GM18498 (cell line): ENCODE measurements around the gene PDE4B.
A peak's percentile ranks its signal among the peaks of the same experiment; 100 is the strongest.

Experiments
- ATAC-seq: cut with Tn5 transposase; IDR thresholded peaks from one replicate; pipeline ENCODE4 v1.9.1; 2021; ENCODE audit warnings: mild to moderate bottlenecking, moderate library complexity; ENCODE audit not compliant: unreplicated experiment

Gene PDE4B

DNA sequence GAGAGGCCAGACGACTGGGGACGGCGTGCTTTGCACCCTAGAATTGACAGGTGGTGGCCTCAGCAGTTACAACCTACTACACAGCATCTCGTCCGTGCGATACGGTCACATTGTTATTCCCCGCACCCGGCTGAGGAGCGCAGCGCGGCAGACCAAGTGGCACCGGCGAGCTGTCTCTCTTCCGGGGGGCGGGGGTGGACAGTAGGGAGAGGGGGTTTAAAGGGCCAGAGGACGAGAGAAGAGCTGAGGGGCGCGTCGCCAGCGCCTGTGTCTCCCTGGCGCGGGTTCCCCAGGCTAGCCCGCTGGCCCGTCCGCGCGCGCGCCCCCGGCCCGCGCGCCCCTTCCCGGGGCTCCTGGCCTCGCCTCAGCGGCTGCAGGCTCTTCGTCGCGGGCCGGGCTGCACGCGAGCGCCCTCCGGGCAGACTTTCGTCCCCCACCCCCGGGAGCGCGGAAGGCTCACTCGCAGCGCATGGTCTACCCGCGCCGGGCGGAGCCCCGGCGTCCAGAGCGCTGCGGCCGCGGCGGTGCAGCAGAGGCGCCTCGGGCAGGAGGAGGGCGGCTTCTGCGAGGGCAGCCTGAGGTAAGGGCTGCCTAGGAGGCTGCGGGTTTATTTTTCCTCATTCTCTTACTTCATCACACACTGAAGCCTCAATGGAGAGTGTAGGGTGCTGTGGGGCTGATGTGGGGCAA lies at the start of gene PDE4B:
PDE4B (plus strand) TSS at position 227 of the 690 bp plus-strand sequence.
- ATAC-seq, result no peak

DNA sequence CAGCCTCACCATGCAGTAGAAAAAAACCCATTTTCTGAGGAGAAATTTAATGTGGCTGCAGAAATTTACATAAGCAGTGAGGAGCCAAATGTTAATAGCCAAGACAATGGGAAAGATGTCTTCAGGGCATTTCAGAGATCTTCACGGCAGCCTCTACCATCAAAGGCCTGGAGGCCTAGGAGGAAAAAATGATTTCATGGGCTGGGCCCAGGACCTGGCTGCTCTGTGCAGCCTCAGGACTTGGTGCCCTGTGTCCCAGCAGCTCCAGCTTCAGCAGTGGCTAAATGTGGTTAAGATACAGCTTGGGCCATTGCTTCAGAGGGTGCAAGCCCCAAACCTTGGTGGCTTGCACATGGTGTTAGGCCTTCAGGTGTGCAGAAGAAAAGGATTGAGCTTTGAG lies 48.0 kb upstream of the PDE4B start:
- ATAC-seq, result no peak

DNA sequence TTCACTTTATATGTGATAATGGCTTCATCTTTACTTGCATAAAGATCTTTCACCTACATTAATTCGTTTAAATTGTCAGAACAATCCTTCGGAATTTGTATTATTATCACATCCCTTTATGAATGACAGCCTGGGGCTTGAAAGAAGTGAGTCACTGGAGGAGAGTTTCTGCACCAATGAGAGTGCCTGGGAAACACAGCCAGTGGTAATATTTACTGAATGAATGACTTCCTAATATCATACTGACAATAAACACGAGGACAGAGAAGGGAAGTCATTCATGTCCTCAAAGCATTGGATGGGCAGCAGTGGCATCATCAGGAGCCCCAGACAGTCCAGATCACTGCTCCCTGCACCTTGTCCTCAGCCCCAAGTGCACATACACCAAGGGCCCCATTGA lies 40.7 kb upstream of the PDE4B start:
- ATAC-seq, result no peak

DNA sequence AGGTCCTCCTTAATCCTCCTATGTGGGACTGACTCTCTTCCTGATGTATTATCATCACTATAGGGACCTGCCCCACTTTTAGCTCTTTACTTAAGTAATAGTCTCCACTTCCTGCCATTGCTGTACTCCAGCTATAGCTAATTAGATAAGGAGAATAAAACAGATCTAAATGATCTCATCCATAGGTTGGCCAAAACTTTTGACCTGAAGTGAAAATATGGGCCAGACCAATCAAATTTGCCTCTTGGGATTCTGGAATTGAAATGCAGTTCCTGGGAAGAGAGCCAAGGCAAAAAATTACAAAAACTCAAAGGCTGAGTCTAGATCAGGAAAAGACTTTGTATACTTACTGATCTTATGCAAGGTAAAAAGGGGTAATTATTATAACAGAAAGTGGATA lies 36.1 kb upstream of the PDE4B start:
- ATAC-seq, result no peak

DNA sequence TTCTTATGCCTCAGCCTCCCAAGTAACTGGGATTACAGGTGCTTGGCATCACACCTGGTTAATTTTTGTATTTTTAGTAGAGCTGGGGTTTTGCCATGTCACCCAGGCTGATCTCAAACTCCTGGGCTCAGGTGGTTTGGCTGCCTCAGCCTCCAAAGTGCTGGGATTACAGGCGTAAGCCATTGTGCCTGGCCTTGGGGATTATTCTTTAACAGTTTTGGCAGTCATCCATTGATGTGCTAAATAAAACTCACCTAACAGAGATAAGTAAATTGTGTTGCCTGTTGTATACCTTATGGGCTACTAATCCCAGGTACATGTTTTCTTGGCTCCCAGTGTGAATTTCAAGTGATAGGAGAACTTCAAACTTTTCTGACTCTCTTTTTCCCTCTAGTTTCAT lies 35.2 kb upstream of the PDE4B start:
- ATAC-seq, result no peak

DNA sequence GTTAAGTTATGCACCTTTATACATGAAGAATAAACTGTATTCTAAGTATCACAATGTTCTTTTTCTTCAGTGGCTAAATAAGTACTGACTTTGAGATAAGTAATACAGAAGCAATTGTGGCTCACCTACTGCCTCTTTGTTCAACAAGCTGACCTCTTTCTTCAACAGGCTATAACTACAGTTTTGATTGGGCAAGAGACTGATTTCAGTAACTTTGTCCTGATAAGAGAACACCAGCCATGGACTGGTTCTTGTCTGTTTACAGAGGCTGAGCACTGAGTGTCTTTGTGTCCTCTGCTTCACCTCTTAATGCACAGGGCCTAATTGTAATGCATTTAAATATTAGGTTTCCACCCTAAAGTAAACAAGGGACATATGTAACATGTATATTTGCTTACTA lies 34.6 kb upstream of the PDE4B start:
- no peak for ATAC-seq

DNA sequence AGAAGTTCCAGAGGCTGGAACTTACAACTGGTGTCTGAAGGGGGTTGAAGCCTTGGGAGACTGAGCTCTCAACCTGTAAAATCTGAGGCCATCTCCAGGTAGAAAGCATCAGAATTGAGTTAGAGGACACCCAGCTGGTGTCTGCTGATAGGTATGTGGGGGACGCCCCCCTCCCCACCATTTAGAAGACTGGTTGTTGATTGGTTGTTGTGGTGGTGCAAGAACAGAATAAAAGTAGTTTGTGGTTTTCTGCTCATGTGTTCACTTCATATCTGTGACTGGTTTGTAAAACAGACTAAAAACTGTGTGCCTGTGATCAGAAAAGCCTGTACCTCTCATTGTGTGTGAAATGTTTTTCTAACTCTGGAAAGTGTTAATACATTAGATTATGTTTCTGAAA lies 33.2 kb upstream of the PDE4B start:
- no peak for ATAC-seq

DNA sequence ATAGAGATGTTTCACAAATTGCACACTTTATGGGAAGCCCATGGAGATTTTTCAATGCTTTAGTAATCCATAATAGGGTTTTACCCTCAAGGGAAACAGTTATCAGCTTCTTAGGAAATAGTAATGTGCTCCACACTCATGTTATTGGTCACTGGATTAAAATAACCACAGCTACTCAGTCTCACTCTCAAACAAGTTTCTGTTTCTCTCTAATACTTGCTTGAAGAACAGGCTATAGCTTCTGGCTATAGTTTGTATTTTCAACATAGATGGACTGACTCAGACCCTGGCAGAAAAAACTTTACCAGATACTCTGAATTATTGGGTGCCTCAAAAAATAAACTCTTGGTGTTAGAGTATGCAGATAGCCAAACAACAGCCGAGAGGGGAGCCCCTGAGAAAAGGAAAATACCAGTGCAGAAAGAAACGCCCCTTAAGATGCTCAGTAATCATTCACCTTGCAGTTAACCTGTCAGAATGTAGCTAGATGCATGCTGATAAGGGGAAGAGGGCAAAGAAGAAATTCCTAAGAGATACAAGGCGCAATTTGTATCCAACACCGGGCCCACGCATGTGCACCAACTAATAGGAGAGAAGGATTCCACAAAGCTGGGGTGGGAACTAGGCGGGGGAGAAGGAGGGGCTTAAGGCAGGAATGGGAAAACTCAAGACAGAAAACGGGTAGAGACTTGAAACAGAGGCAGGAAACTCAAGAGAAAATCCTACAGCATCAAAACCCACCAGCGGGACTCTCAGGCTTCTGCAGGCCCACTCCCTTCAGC lies 30.4 kb upstream of the PDE4B start:
- peak; percentile 74 for ATAC-seq

DNA sequence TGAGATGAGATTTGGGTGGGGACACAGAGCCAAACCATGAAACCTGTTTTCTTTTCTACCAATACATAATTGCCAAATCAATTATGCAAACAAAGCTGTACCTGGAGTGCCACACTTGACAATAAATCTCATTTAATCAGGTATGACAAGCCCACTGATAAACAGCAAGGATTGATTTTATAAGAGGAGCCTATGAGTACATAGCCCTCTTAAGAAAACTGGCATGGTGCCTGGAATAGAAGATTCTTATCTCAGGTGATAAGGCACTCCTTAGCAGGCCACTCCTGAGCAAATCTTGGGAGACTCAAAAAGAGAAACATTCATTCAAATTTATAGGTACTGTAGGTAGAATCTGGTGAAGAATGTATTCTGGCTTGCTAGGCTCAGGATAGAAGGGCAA lies 28.6 kb upstream of the PDE4B start:
- ATAC-seq, result no peak

DNA sequence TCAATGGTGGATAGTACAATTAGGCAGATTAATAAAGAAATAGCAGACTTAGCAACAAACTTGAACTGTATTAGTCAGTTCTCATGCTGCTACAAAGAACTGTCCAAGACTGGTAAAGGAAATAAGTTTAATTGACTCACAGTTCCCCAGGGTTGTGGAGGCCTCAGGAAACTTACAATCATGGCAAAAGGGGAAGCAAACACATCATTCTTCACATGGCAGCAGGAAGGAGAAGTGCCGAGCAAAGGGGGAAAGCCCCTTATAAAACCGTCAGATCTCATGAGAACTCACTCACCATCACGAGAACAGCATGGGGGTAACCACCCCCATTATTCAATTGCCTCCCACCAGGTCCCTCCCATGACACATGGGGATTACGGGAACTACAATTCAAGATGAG lies 27.1 kb upstream of the PDE4B start:
- no peak for ATAC-seq

DNA sequence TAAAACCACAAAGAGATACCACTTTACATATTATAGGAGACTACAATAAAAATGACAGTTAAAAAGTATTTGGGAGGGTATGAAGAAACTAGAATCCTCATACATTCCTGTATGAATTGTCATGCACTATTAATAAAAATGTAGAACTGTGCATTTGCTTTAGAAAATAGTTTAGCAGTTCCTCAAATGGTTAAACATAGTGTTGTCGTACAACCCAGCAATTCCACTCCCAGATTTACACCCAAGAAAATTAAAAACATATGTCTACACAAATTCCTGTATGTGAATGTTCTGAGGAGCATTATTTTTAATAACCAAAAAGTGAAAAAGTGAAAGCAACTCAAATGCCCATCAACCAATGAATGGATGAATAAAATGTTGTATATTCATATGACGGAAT lies 23.1 kb upstream of the PDE4B start:
- no peak for ATAC-seq

DNA sequence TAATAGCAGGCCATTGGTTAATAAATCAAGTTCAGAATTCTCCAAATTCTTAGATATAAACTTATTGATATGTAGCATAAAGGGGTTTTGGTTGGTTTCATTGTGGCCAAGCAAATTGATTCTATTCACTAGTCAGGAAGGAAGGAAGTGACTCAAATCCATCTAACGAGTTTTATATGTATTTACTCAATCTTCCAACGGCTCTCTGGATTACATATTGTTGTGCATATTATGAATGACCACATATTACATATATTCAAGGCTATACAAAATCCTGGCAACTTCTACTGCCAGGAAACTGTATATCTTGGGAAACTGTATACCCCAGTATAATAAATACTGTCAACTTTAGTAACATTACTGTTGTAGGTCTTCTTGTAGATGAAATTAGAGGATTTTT lies 20.1 kb upstream of the PDE4B start:
- ATAC-seq, result no peak

DNA sequence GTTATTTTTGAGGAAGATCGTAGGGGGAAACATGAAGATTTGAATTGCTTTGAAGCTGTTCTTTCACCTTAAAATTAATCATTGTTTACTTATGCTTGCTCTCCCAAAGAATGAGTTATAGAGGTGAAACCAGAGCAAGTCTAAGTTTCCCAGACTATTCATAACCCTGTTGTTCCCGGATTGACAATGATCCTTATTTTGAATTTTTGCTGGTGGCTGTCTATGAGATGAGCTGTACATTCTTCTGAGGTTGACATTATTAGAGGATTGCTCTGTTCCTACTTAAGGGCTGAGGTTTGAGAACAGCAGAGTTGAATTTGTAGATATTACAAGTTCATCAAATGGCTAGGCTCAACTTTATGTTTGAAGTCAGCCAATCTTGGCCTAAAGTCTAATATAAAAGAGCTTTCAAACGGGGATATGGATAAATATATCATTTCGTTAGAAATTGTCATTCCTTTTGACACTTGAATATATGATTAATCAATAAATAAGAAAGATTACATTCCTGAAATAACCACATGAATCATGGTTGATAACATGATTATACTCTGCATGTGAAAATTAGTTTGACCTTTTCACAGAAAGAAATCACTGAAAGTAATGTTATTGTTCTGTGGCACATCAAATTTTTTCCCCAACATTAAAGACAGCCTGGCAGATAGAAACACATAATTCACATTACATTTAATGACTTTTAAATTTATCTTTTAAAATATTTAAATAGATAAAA lies 19.1 kb upstream of the PDE4B start:
- ATAC-seq, result no peak

DNA sequence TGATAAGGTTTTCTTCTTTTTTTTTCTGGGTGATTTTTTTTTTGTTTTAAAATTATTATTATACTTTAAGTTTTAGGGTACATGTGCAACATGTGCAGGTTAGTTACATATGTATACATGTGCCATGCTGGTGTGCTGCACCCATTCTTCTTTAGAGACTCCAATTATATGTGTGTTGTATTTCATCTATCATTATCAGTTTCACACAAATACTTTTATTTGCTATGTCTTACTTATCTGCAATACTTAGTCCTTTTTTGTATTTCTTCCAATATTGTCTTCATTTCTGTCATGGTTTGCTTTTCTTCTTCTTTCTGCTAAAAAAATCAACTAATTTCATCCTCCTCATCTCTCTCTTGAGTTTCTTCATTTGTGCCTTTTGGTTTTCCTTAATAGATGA lies 3.9 kb upstream of the PDE4B start:
- ATAC-seq, result no peak

DNA sequence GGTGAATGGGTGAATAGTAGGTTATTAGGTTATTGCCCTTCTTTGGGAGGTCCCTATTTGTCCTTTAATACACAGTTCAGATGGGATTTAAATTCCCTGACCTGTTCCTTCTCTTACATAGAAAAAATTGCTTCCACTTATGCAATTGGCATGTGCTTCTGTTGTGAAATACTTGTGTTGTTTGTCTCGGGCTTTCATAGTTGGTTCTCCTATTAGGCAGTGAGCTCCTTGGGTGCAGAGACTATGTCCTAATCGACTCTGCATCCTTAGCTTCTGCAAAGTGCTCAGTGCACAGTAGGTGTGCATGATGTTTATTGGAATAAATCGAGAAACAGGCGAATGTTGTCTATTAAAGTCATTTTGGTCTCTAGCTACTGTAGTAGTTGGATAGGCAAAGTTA lies 1.3 kb upstream of the PDE4B start:
- no peak for ATAC-seq

DNA sequence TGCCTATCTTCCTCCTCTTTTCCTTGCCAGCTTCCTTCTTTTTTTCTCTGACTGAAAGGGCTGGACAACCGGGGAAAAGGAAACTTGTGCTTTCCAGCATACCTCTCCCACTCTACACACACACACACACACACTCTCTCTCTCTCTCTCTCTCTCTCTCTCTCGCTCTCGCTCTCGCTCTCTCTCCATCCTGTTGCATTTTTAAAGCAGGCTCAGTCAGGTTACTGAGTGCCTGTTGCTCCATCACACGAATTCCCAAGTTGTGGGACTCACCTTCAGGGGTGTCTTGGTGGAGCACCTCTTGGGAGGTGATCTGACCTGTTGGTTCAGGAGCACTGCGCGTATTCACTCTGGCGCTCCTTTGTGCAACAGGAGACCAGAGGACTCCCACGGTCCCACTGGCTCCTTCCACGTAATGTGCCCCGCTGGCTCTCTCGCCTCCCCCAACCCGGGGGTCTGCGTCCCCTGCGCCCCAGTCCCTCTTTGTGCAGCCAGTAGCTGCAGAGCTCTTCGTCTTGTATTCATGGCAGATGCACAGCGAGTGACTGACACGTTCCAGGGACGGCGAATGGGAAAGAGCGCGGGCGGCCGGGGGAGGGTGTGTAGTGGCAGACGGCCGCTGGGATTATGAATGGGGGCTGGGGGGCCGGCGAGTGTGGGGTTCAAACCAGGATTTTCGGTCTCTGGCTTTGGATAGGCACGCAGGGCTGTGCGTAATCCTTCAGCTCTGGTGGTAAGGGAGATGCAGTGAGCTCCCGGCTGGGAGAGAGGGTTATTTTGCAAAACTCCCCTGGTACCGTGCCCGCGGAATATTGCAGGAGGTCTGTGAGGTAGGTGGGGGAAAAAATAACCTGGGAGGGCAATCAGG lies 660 bp upstream of the PDE4B start:
- no peak for ATAC-seq

DNA sequence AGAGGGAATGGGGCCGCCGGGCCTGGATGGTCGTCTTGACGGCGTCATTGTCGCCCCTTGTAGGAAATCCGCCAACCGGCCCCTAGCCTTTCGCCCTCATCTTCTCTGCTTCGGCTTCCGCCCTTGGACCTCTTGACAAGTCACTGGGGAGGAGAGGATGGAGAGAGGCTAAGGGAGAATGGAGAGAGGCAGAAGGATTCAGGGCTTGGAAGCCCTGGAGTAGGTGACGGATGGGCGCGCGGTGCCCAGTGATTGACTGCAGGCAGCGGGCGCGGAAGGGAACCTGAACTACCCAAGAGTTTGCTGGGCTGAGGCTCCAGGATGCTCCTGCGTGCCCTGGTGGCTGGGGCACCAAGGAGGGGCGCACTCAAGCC lies 651 bp downstream of the PDE4B start:
- no peak for ATAC-seq

DNA sequence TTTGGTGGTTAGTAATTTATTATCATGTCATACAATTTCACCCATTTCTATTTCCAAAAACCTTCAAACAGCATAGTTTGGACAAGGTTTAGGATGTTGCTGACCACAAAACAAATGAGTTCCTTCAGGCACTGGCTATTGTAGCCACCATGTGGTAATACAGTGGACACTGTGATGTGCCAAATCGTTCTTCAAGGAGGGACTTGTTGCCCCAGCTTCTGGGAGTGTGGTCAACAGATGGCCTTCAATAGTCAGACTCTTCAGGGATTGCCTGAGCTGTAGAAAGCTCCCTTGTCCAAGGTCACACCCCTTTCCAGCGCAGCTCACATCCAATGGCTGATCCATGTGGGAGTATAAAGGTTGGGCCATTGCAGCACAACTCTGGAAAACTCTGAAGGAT lies 2.6 kb downstream of the PDE4B start:
- ATAC-seq, result no peak

DNA sequence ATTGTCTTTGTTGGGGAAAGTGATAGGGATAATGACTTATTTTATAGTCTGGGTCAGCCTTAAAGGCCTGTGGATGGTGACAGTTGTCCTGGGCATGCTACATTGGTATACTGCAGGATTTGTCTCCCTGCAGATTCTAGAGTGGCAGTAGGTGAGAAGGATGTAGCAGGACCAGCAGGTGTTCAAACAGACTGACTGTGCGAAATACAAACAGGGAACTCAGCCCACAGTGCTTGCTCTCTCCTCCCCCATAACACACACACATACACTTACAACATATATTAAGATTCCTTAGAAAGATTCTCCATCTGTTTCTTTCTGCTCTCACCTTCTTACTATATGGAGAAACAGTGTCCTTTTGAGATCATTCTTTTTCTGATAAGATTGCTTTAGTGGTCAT lies 6.9 kb downstream of the PDE4B start:
- ATAC-seq, result no peak

DNA sequence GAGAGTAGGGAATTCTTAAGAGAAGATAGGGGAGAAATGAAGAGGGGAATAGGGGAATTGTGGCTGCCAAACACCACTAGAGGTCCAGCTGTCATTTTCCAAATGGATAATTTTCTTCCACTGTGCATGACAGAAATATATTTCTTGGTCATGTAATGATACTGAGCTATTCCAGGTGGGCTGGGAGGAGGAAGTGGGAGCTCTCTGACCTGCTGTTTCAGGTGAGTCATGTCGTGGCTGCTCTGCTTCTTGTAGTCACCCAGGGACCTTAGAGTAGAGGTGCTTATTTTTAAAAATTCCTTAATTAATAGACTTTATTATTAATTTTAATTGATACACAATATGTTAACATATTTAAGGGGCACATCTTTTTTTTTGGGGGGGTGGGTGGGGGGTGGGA lies 11.9 kb downstream of the PDE4B start:
- no peak for ATAC-seq

DNA sequence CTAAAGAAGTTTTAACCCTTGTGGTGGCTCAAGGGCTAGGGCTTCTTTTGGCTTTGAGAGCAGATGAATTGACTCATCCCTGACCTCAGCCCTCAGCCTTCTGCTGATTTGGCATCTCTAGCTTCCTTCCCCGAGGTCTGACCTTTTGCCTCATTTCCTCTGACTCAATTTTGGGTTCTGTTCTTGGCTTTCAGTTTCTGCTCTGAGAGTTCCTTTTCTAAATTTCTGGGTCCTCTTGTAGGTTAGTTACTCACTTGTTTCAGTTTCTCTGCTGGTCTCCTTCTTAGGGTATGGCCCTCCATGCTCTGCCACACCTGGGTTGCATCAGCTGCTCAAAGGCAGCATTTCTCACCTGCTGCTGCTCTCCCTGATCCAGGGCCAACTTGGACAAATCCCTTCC lies 19.4 kb downstream of the PDE4B start:
- ATAC-seq, result peak; percentile 99
